NCI-H82 (cell line): ENCODE results near the gene SLC50A1.
"Not testable (repeated sequence)": the region's sequence is repeated elsewhere in the genome, so short reads cannot be mapped to it uniquely, and the experiment has no call there.

ENCODE experiments used
- DNase-seq: peaks from one replicate; lab custom pipeline; 2025; lab: John Stamatoyannopoulos, UW

The SLC50A1 gene

DNA sequence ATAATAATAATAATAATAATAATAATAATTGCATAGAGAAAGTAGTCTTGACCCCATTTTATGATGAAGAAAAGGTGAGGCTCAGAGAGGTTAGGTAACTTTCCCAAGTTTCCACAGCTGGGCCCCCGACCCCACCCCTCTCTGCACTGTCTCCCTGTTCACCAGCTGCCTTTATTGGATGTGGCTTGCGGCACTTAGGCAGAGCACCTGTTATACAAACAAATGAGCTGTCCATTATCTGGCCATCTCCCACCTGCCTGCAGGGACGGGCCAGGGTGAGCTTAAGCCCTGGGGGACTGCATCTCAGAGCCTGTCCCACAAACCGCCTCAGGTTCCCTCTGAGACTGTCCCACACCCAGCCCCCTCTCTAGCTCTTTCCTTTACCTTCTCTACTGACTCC is 18.0 kb upstream of the SLC50A1 start:
- DNase-seq: no peak

DNA sequence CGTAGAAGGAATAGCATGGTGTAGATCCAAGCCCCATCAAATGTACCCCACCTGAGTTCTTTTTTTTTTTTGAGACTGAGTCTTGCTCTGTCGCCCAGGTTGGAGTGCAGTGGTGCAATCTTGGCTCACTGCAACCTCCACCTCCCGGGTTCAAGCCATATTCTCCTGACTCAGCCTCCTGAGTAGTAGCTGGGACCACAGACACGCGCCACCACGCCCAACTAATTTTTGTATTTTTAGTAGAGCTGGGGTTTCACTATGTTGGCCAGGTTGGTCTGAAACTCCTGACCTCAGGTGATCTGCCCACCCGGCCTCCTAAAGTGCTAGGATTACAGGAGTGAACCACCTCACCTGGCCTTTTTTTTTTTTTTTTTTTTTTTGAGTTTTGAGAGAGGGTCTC is 17.6 kb upstream of the SLC50A1 start:
- DNase-seq: not testable (repeated sequence)

DNA sequence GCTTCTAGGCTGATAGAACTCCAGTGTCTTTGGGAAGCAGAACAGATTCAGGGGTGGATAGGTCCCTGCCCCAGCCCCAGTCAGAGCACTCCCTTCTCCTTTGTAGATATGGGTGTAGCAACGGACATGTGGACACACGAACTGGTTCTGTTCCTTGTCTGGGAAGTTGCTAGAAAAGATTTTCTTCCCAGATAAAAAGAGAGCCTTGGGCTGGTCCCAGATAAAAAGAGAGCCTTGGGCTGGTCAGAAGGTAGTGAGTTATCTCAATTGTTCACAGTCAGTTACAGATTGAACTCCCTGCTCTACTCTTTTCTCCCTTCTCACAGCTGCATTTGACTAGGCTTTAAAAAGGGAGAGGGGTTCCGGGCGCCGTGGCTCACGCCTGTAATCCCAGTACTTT is 15.4 kb upstream of the SLC50A1 start:
- no peak for DNase-seq

DNA sequence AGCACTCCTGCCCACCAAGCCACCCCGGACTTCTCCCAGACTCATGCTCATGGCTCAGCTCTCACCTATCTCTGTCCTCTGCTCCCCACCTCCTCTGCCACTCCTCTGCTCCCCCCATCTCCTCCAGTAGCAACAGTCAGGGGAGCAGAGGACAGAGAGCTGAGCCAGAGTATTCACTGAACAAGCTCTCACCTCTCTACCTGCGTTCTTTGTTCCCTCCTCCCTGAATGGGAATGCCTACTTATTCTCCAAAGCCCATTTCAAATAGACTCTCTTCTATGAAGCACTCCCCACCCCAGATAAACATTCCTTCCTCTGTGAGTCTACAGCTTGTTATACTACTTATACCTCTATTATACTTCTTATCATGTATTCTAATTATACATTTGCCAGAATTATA is 14.4 kb upstream of the SLC50A1 start:
- no peak for DNase-seq

DNA sequence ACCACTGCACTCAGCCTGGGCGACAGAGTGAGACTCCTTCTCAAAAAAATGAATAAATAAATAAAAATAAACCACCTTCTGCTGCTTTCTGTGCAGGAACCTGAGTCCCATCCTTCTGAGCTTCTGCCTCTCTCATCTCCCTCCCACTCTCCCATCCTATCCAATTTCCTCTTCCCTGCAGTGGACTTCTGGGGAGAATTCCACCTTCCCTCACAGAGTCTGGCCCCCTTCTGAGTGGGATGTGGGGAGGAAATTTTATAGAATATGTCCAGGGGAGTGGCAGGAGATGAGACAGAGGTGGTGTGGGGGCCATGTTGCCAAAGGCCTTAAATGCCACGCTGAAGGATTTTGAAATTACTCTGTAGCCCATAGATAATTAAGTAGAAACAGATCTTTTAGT is 13.3 kb upstream of the SLC50A1 start:
- DNase-seq: no peak

DNA sequence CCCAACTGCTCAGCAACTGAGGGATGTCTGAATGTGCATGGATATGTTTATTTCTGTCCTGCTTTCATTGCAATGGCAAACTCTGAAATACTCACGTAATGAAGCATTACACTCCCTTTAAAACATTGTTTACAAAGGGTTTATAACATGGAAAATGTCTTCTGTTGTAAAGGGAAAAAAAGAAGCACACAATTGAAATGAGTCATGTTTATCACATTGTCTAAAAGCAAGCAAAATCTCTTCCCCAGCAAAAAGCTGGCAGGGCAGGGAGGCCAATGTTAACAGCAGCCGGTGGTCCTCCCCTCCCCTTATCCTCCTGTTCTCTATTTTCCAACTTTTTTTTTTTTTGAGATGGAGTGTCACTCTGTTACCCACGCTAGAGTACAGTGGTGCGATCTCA is 11.9 kb upstream of the SLC50A1 start:
- DNase-seq: no peak

DNA sequence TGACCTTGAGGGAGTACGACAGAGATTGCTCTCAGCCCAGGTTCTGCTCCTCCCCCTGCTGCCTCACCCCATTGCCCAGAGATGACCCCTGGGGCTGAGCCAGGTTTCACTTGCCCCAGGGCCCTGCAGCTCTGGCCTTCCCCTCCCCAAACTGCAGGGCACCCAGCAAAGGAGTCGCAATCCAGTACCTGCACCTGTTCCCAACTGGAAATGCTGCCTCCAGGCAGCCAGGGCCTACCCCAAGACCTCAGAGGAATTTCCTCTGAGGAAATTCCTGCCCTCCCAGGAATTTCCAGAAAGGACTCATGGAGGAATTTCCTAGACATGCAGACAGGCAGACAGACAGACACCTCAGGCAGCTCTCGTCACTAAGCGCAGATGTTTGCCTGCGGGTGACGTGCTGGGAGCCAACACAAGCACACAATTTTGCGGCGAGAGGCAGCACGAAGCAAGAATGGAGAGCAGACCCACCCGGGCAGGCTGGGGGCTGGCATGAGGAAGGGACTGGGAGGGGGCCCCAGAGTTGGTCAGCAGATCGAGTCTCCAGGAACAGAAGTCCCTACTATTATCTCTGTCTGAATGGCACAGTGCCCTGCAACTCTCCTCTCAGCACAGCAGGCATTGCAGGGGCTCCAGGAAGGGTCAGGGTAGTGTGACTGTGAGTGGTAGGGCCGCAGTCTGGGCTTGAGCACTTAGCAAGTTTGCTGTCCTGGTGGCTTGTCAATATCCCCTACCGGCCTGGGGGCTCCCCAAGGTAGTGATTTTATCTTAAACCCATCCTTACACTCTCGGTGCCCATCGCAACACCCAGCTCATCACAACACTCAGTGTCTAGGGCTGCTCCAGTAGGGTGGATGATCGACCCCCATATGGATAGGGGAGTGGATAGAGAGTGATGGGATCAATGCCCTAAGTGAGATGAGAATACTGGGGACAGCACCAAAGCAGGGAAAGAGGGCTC is 10.9 kb upstream of the SLC50A1 start:
- DNase-seq: no peak

DNA sequence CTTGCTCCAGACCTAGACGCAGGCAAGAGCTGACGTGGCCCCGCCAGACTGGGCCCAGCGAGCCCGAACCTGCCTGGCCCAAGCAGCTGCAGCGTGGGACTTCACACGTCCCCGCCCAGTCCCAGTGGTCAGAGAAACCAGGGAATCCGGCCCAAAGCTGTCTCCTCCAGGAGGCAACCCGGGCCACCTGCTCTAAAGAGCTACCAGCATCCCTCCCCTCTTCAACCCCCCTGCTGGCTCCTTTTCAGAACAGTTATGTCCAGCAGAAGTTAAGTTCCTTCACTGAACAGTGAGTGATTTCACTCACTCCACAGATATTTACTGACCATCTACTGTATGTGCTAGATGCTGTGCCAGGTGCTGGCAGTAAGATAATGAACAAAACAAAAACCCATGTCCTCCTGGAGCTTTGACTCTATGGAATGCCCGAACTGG is 10.1 kb upstream of the SLC50A1 start:
- DNase-seq: no peak

DNA sequence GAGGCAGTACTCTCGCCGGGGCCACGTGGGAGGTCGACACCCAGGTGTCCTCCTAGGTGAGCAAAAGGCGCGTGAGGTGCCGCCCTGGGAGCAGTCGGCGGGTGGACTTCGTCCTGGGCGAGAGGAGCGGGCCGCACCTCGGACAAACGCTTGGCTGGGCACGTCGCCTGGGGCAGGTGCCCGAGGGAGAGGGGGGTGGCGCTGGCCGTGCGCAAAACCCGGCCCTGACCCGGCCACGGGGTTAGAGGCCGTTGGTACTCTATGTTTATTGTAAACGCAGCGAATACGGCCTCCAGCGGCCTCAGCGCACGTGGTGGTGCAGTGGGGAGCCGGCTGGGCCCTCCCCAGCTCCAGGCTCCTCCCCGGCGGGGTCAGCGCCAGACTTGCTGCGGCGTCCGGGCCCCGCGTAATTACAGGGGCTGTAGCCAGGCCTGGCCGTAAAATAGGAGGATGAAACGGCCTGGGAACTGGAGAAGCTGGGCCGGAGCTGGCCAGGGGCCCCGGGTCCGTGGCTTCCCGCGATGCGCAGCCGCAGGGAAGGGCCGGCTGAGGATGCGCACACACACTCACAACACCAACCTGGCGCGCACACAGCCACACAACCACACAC is 9.6 kb upstream of the SLC50A1 start:
- DNase-seq: no peak

DNA sequence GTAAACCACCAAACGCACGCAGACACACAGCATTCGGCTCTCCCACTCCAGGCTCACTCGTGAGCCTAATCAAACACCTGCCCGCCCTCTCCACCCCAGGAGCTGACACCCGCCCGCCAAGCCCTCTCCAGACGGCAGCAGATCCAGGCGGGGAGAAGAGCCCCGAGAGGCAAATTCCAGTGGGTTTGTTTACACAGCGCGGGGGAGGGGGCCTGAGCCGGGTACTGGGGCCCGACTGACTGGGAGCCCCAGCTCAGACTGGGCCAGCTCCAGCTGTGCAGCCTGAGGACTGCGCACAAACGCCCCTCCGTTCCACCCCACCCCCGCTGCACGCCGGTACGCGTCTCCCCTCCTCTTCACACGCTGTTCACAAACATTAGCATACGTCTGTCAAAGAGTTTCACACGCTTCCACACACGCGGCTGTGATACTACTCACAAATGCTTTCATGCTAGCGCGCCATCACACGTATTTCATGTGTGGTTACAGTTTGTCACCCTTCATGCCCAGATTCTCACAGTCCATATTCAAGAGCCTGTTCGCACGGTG is 9.0 kb upstream of the SLC50A1 start:
- DNase-seq: peak; percentile 88

DNA sequence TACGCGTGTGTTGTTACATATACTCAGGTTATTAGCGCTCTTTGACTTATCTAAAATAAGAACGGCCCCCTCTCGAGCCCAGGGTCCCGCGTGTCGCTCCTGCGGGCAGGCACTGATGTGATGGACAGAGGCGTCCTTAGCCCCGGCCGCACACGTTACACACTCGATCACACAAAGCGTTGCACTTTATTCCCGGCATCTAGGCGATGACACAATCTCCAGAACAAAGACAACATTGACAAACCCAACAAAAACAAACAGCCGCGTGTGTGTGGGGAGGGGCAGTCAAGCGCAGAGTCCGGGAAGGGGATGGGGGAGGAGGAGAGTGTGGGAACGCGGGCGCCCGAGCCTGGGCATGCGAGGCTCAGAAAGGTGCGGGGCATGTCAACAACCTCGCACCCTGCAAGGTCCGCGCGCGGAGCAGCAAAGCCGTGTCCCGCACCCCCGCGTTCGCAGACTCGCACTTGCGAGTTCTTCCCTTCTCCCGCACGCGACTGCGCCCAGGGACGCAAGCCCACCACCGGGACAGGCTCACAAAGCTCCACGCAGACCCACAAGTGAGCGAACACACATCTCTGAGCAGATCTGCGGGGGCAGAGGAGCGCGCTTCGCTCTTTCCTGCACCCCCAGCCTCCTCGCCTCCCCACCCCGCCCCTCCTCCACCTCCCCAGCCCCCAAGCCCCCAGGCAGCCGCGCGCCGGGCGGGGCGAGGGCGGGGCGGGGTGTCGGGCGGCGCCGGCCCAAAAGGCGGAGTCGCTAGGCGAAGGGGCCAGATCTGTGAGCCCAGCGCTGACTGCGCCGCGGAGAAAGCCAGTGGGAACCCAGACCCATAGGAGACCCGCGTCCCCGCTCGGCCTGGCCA is 8.3 kb upstream of the SLC50A1 start, which contains the start of gene EFNA1:
EFNA1 (plus strand) TSS at position 772 of the 862 bp plus-strand sequence. CDS start 102 bp downstream, outside the sequence.
- peak; percentile 85 for DNase-seq

DNA sequence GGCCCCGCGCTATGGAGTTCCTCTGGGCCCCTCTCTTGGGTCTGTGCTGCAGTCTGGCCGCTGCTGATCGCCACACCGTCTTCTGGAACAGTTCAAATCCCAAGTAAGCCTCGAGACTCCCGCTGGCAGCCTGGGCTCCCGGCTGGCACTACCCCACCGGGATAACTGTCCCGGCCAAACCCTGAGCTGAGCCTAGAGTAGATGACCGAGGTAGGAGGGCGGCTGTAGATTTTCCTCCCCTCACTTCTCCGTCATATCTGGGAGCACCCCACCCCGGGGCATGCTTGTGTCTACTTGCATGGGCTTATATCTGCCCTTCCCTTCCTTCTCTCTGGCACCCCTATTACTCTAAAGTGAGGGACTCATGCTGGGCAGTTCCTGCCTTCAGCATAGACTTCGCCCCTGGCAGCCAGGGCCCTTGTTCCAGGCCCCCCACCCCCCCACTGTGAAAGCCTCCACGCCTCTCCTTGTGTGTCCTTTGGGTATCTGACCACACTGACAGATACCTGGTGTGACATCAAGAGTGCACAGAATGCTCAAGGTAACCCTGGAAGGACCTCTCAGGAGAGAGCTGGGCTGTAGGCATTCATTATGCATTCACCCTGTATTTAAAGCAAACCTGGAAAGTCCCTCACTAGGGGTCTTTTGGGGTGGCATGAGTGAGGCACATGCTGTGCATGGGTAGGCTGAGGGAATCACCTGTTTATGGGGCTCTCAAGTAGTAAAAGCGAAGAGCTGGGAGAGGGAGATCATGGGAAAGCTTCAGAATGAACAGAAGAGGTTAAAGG is 7.5 kb upstream of the SLC50A1 start:
- no peak for DNase-seq

DNA sequence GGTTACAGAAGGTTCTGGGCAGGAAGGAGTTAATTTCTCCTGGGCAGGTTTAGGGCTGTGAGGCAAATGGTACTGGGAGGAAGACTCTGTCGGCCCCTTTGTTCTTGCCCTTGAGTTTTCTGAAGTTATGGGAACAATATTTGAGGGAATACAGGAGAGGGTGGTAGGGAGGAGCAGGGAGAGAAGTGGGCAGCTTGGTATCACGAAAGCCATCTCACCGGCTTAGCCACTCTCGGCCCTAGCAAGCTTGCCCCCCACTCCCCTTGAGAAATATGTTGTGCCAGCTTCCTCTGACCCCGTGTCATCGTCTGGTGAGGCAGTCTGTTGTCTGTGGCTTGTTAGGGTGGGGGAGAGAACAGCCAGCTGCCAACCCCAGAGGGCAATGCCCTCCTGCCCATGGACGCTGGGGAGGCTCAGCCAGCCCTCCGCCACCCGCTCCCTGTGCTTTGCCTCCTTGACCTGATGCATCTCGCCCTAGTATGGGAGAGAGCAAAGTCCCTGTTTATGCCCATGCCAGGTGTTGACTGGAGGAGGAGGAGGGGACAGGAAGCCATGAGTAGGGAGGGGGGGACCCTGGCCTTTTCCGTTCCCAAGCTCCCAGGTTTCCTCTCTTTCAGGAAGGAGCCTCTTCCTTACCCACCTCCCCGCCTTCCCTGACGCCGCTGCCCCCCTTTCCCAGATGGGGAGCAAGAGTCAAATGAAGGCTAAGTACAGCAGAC is 6.7 kb upstream of the SLC50A1 start:
- no peak for DNase-seq

DNA sequence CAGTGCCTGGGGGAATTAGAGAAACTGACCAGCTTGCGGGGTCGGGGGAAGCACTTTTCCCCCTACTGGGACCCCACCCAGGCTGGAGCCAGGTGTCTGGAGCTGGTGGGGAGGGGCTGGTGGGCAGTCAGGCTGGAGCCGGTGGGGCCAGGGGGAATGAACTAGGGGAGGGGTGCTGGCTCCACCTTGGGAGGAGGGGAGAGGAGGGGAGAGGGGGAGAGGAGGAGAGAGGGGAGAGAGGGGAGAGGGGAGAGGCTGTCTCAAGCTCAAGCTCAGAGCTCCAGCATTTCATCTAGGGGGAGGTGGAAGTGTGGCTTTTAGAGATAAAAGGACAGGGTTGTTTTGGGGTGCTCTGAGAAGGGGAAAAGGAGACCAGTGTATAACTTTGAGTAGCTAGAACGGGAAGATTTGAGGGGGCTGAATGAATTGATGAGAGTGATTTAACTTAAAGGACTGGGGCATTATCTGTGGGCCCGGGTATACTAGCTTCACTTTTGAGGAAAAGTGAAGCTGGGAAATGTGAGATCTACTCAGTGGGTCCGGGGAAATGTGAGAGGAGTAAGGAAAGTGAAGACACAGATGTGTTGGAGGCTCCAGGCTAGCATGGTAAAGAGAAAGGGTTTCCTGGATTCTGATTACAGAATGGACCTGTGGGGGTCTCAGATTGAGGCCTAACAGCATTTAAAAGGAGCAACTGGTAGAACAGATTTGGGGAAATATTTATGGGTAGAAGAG is 5.2 kb upstream of the SLC50A1 start:
- DNase-seq: peak; percentile 68

DNA sequence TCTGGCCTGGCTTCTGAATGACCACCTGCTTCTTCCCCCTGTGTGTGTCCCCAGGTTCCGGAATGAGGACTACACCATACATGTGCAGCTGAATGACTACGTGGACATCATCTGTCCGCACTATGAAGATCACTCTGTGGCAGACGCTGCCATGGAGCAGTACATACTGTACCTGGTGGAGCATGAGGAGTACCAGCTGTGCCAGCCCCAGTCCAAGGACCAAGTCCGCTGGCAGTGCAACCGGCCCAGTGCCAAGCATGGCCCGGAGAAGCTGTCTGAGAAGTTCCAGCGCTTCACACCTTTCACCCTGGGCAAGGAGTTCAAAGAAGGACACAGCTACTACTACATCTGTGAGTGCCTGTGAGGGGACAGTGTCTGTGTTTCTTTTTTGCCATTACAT is 4.4 kb upstream of the SLC50A1 start:
- DNase-seq: no peak

DNA sequence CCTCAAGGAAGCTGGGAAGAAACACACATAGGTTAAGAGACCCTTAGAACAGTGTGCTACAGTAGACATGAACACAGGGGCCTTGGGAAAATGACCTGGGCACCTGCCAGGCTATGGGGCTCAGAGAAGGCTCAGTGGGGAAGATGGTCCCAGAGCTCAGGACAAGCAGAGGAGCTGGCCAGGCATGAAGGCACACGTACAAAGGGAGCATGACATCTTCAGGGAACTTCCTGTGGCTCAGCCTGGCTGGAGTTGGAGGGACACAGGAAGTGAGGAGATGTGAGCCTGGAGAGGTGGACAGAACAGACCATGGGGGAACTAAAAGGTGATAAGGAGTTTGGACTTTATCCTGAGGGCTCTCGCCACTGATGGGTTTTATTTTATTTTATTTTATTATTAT is 3.8 kb upstream of the SLC50A1 start:
- DNase-seq: no peak

DNA sequence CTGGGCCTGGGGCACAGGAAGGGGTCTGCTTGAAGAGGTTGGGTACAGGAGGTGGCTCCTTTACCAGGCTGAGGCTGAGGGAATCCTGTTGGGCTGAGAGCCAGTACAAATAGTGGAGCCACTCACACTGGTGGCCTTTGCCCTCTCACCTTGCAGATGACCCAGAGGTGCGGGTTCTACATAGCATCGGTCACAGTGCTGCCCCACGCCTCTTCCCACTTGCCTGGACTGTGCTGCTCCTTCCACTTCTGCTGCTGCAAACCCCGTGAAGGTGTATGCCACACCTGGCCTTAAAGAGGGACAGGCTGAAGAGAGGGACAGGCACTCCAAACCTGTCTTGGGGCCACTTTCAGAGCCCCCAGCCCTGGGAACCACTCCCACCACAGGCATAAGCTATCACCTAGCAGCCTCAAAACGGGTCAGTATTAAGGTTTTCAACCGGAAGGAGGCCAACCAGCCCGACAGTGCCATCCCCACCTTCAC is 1.8 kb upstream of the SLC50A1 start:
- no peak for DNase-seq

DNA sequence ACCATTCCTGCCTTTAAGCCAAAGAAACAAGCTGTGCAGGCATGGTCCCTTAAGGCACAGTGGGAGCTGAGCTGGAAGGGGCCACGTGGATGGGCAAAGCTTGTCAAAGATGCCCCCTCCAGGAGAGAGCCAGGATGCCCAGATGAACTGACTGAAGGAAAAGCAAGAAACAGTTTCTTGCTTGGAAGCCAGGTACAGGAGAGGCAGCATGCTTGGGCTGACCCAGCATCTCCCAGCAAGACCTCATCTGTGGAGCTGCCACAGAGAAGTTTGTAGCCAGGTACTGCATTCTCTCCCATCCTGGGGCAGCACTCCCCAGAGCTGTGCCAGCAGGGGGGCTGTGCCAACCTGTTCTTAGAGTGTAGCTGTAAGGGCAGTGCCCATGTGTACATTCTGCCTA is 1.3 kb upstream of the SLC50A1 start:
- DNase-seq: no peak

DNA sequence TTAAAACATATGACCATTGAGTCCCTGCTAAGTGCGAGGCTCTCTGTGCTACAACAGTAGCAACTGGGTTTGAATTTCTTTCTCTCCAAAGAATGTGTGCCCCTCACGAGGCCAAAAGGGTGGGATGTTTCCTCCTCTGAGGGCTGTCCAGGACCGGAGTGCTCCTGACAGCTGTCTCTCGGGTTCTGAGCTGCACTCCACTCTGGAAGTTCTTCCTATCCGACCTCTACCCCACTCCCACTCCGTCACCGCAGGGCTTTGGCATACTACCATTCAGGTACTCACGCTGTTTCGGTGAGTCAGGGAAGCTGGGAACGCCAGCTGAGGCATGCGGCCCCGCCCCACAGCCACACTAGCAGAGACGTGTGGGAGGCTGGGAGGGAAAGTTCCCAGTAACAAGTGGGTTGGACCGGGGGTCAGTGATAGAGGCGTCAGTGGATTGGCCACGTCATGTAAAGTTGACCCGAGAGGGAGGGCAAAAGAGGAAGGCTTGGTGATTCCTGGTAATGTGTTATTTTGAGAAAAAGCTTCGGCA is 705 bp upstream of the SLC50A1 start:
- DNase-seq: peak; percentile 82
